Measurements from ENCODE around the gene BEGAIN. TPM values are rescaled to one million over a fixed set of nuclear protein-coding genes. Genes with fewer than 3 reads are reported as not detected.
A peak's percentile ranks its signal among the peaks of the same experiment; 100 is the strongest.

The BEGAIN gene
- total RNA-seq, 4 donors from 2014 or later = 0.68 to 2.8 (median 1.1) TPM

- H3K4me3 ChIP-seq = no peak overlapping the region
- peaks cover 6% of the 10 kb centered on the region for H3K27me3 ChIP-seq
- no peaks in the 10 kb centered on the region for H3K9me3 ChIP-seq
- no peak for DNase-seq (ENCODE audit: low spot score in 2 of 2)
- H3K27ac ChIP-seq = no peak overlapping the region
- TF ChIP-seq EP300 (IDR thresholded peaks at IDR 0.05) (no peak), POLR2A (IDR thresholded peaks at IDR 0.05) (no peak), CTCF (IDR thresholded peaks at IDR 0.05) (no peak), POLR2AphosphoS5 (IDR thresholded peaks at IDR 0.05) (no peak)
- H3K4me1 ChIP-seq = no peaks in the 10 kb centered on the region
- no peaks in the 10 kb centered on the region for H3K36me3 ChIP-seq
- WGBS = over 99% methylated on average over 4 of the region's 4 CpGs
Measured at GRCh38 chr14:100578552-100578951, 8.7 kb downstream of the BEGAIN start.

- Histone ChIP-seq H3K36me3 (no peaks in the 10 kb centered on the region), H3K4me1 (no peaks in the 10 kb centered on the region), H3K9me3 (no peaks in the 10 kb centered on the region), H3K4me3 (no peak overlapping the region), H3K27ac (no peak overlapping the region), H3K27me3 (peaks cover 11% of the 10 kb centered on the region)
- peak in 1 of 2 donors; percentile 47 for DNase-seq (ENCODE audit: low spot score in 2 of 2)
- 93% methylated on average over 5 of the region's 8 CpGs for WGBS
- no peak for TF ChIP-seq POLR2A (IDR thresholded peaks at IDR 0.05)
- TF ChIP-seq POLR2AphosphoS5 (IDR thresholded peaks at IDR 0.05) = no peak
- no peak for TF ChIP-seq EP300 (IDR thresholded peaks at IDR 0.05)
- no peak for TF ChIP-seq CTCF (IDR thresholded peaks at IDR 0.05)
Measured at GRCh38 chr14:100577986-100578431, 9.2 kb downstream of the BEGAIN start.

GRCh38 chr14:100577321-100577985 lies 9.8 kb downstream of the BEGAIN start:
- DNase-seq (ENCODE audit: low spot score in 2 of 2) = peak in 1 of 2 donors; percentile 53
- Histone ChIP-seq H3K4me1 (no peaks in the 10 kb centered on the region), H3K27ac (no peak overlapping the region), H3K9me3 (no peaks in the 10 kb centered on the region), H3K36me3 (no peaks in the 10 kb centered on the region), H3K27me3 (peaks cover 17% of the 10 kb centered on the region), H3K4me3 (no peak overlapping the region)
- TF ChIP-seq POLR2AphosphoS5 (IDR thresholded peaks at IDR 0.05) (no peak), CTCF (IDR thresholded peaks at IDR 0.05) (no peak), POLR2A (IDR thresholded peaks at IDR 0.05) (no peak), EP300 (IDR thresholded peaks at IDR 0.05) (no peak)
- 90% methylated on average over 8 of the region's 23 CpGs for WGBS

- H3K27ac ChIP-seq = no peak overlapping the region
- H3K4me3 ChIP-seq = no peak overlapping the region
- peak in 1 of 2 donors; percentile 33 for DNase-seq (ENCODE audit: low spot score in 2 of 2)
- no peaks in the 10 kb centered on the region for H3K4me1 ChIP-seq
- no peaks in the 10 kb centered on the region for H3K36me3 ChIP-seq
- 86% methylated on average over 9 of the region's 26 CpGs for WGBS
- TF ChIP-seq CTCF (IDR thresholded peaks at IDR 0.05) (no peak), EP300 (IDR thresholded peaks at IDR 0.05) (no peak)
- no peaks in the 10 kb centered on the region for H3K9me3 ChIP-seq
- H3K27me3 ChIP-seq = peaks cover 27% of the 10 kb centered on the region
Measured at GRCh38 chr14:100576091-100577085, 10.8 kb downstream of the BEGAIN start.

All from suprapubic skin (tissue), 4 donors.